Suprapubic skin (tissue), 4 donors: Measurements from ENCODE around the gene TAPBPL.

Experiments used
- CTCF ChIP-seq, 2 donors: fragments of 200-600 bp in 1 of 2; fragments of 450-650 bp in 1 of 2; sonication (generic) in 1 of 2; IDR thresholded peaks; one replicate each; pipeline ENCODE4 v1.5.1; 2016 to 2019; ENCODE audit warnings: antibody characterized with exemption in 2 of 2, mild to moderate bottlenecking in 1 of 2, moderate library complexity in 1 of 2
- EP300 ChIP-seq: sonication (generic); formaldehyde crosslinking; IDR thresholded peaks from one replicate; pipeline ENCODE4 v1.6.1; 2017; ENCODE audit warnings: antibody characterized with exemption
- POLR2A ChIP-seq, 2 donors: fragments of 450-650 bp; IDR thresholded peaks; one replicate each; pipeline ENCODE4 v1.6.1; 2017; ENCODE audit warnings: antibody characterized with exemption in 2 of 2, mild to moderate bottlenecking in 2 of 2, moderate library complexity in 2 of 2
- POLR2AphosphoS5 ChIP-seq, 3 donors: sonication (generic); formaldehyde crosslinking; IDR thresholded peaks; one replicate each; pipeline ENCODE4 v1.6.1; 2017; ENCODE audit warnings: antibody characterized with exemption in 3 of 3

GRCh38 chr12:6407236-6407954 lies 44.4 kb upstream of the TAPBPL start:
- TF ChIP-seq CTCF (IDR thresholded peaks at IDR 0.05) (no peak), POLR2A (IDR thresholded peaks at IDR 0.05) (no peak), POLR2AphosphoS5 (IDR thresholded peaks at IDR 0.05) (no peak), EP300 (no peak)
